ENCODE measurements around the gene ZFPM1.

ZFPM1 gene

DNA sequence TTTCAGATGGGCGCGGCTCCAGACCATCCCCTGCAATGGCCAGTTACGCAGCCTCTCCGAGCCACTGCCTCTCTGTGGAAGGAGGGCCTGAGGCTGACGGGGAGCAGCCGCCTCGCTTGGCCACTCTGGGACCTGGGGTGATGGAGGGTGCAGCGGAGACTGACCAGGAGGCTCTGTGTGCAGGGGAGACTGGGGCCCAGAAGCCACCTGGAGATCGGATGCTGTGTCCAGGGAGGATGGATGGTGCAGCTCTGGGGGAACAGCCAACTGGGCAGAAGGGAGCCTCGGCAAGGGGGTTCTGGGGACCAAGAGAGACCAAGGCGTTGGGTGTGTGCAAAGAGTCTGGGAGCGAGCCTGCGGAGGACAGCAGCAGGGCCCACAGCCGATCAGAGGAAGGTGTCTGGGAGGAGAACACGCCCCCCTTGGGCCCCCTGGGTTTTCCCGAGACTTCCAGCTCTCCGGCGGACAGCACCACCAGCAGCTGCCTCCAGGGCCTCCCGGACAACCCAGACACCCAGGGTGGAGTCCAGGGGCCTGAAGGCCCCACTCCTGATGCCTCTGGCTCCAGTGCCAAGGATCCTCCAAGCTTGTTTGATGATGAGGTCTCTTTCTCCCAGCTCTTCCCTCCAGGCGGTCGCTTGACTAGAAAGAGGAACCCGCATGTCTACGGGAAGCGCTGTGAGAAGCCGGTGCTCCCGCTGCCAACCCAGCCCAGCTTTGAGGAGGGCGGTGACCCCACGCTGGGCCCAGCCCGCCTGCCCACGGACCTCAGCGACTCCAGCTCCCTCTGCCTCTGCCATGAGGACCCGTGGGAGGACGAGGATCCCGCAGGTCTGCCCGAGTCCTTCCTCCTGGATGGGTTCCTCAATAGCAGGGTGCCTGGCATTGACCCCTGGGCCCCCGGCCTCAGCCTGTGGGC, 17.4 kb upstream of the ZFPM1 start:
- DNase-seq = no peak

- no peak for DNase-seq
Measured at GRCh38 chr16:88436796-88437195, 16.3 kb upstream of the ZFPM1 start.

DNA sequence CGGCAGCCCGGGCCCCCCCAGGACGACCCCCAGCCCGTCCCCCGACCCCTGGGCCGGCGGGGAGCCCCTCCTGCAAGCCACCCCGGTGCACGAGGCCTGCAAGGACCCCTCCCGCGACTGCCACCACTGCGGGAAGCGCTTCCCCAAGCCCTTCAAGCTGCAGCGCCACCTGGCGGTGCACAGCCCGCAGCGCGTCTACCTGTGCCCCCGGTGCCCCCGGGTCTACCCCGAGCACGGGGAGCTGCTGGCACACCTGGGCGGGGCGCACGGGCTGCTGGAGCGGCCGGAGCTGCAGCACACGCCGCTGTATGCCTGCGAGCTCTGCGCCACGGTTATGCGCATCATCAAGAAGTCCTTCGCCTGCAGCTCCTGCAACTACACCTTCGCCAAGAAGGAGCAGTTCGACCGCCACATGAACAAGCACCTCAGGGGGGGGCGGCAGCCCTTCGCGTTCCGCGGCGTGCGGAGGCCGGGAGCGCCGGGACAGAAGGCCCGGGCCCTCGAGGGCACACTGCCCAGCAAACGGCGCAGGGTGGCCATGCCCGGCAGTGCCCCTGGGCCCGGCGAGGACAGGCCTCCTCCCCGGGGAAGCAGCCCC, 15.6 kb upstream of the ZFPM1 start:
- peak; percentile 46 for DNase-seq

DNA sequence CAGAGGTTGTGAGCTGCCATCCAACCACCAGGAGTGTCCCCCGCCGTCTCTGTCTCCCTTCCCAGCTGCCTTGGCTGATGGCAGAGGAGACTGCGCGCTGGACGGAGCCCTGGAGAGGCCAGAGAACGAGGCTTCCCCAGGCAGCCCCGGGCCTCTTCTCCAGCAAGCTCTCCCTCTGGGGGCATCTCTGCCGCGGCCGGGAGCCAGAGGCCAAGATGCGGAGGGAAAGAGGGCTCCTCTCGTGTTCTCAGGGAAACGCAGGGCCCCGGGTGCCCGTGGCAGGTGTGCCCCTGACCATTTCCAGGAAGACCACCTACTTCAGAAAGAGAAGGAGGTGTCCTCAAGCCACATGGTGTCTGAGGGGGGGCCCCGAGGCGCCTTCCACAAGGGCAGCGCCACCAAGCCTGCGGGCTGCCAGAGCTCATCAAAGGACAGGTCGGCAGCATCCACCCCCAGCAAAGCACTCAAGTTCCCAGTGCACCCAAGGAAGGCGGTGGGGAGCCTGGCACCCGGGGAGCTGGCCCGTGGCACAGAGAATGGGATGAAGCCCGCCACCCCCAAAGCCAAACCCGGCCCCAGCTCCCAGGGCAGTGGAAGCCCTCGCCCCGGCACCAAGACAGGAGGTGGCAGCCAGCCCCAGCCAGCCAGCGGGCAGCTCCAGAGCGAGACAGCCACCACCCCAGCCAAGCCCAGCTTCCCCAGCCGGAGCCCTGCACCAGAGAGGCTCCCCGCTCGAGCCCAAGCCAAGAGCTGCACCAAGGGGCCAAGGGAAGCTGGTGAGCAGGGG, 14.8 kb upstream of the ZFPM1 start:
- no peak for DNase-seq

DNA sequence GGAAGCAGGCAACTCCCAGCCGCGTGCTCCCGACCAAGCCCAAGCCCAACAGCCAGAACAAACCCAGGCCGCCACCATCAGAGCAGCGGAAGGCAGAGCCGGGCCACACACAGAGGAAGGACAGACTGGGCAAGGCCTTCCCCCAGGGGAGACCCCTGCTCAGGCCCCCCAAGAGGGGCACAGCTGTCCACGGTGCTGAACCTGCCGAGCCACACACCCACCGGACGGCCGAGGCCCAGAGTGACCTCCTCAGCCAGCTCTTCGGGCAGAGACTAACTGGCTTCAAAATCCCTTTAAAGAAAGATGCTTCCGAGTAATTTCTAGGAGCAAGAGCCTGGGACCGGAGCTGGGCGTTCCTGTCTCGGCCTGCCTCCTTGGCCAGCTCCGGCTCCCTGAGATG, 14.1 kb upstream of the ZFPM1 start:
- no peak for DNase-seq

GRCh38 chr16:88439706-88440105, 13.4 kb upstream of the ZFPM1 start:
- no peak for DNase-seq

DNA sequence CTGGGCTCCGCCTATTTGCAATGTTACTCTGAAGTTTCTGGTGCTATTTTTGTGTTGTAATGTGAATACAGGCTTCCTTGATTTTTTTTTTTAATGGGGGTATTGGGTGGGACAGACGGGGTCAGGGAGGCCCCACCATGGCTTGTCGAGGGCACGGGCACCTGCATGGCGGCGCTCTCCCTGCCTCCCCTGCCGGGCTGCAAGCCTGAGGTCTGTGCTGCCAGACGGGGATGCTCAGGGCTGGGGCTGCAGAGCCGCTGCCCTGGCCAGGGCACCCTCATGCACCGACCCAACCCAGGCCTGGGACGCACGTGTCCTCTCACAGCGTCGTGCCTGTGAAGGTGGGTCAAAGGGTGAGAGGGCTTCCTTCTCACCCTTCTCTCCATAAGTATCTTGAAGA, 13.0 kb upstream of the ZFPM1 start:
- no peak for DNase-seq

DNA sequence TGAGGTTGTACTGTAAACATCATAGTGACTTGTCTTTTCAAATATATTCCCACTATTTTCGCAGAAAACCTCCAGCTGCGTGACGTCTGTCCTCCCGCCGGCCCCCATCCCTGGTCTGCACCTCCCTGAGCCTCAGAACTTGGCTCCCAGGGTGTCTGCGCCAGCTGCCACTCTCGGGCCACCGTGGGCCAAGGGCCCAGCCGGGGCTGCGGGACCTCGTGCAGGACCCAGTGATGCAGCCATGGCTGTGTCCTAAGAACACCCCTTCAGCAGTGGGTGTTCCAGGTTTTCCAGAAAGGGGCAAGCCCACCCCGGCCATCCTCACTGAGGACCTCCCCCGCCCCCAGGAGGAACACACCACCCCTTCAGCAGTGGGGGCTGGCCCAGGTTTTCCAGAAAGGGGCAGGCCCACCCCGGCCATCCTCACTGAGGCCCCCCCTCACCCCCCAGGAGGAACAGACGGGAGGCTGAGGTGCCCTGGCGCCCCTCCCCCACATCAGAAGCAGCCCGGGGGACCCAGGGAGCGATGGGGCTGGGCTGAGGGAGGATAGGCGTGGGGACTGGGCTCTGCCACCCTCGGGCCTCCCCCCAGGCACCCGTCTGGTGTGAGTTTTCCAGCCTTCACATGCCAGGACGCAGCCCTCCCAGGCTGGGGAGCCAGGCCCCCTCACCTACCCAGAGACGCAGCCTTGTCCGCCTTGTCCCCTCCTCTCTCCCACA, 12.2 kb upstream of the ZFPM1 start:
- DNase-seq = no peak

GRCh38 chr16:88441460-88441859, 11.6 kb upstream of the ZFPM1 start:
- DNase-seq = no peak

DNA sequence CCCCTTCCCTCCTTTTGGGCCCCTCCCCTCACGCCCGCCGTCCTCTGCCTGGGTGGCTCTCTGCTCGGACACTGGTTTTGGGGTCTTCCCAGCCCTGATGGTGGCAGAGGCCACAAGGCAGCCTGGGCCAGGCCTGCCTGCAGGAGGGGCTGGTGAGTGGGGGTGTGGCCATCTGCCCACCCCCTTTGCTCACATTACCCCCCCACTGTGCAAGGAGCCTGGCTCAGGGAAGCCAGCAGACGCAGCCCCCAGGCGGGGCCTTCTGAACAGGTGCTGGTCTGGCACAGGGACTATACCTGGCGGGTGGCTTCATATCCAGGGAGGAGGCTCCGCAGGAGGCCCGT, 10.7 kb upstream of the ZFPM1 start:
- no peak for DNase-seq

DNA sequence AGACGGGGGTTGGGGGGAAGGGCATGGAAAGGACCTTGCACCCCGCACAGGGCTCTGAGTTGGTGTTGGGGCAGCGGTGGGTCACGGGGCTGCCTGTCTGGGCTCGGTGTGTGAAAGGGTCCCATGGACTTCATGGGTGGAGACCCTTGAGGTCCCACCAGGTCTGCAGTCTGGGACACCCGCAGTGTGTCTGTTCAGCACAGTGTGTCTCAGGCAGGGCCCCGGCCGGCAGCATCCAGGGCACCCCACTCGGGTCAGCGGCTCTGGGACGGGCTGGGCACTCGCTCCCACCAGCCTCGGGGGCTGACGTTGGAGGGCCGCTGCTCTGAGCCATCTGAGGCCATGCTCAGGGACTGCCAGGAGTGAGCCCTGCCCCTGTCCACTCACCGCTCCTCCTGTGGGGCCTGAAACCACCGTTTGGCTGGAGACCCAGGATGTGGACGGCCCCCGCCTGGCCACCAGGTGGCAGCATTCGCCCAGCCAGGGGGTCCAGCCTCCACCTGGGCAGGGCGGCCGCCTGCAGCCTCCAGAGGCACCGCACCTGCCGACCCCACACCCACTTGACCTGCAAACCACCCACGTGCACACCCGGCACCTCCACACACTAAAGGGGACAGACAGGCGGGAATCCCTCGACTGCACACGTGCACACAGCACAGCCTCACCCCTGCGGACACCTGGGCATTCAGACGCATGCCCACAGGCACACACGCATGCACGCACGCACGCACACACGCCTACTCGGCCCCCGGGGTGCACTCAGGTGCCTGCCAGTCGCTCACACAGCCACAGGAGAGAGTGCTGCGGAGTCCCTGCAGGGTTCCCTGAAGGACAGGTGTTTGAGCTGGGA, 10.1 kb upstream of the ZFPM1 start:
- peak; percentile 45 for DNase-seq

DNA sequence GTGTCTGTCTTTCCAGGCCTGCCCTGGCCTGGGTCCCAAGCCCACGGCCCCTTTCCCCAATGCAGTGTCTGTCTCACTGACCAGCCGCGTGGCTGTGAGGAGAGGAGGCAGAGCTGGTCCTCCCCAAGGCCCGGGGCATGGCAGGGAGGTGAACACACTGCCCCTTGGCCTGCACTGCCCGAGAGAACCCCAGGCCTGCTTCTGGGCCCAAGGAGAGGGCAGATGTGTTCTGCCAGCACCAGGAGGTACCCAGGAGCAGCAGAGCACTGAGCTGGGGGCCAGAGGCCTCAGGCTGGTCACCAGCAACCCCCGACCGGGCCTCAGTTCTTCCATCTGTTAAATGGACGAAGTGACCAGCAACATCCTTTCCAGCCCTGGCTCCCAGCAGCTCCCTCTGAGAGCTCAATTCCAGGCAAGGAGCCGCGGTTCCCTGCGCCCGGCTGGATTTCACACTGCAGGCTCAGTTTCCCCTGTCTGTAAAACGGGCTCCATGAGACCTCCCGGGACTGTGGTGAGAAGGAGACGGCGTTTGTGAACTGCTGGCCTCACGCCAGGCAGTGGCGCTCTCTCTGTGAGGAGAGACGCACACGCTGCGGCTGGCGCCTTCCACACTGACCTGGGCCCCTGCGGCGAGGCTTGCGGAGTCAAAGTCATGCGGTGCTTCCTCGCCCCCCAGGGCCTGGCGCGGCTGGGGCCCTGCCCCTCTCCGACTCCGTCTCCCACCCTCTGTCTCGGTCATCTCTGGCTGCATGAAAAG, 8.1 kb upstream of the ZFPM1 start:
- no peak for DNase-seq

GRCh38 chr16:88445583-88445960, 7.5 kb upstream of the ZFPM1 start:
- no peak for DNase-seq

DNA sequence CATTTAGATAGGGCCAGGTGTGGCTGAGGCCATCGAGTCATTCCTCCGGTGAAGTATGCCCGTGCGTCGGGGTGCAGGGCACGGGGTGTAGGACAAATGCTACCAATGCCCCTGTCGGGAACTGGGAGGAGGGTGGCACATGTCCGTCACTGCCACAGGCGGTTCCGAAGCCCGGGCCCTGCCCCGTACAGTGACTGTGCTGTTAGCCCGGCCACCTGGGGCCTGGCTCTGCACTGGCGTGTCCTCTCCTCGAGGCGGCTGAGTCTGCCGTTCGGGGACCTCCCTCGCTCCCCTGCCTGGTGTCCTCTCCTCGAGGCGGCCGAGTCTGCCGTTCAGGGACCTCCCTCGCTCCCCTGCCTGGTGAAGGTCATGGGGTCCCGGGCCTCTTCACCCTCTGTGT, 7.0 kb upstream of the ZFPM1 start:
- DNase-seq = no peak

DNA sequence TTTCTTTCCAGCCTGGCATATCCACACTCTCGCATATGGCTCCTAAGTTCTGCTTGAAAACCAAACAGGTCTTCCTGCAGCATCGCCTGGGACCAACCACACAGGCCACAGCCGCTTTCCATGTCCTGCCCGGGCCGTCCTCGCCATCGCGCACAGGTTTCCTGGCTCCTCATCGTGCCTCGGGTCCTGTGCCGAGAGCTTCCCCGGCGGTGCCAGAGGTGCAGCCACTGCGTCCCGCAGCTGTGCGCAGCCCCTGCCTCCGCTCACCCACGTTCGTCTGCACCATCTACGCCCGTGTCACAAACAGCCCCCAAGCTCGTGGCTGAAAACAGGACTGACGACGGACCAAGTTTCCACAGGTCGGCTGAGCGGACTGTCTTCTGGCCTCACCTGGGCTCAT, 6.3 kb upstream of the ZFPM1 start:
- DNase-seq = no peak

- DNase-seq = no peak
Measured at GRCh38 chr16:88447881-88448280, 5.2 kb upstream of the ZFPM1 start.

DNA sequence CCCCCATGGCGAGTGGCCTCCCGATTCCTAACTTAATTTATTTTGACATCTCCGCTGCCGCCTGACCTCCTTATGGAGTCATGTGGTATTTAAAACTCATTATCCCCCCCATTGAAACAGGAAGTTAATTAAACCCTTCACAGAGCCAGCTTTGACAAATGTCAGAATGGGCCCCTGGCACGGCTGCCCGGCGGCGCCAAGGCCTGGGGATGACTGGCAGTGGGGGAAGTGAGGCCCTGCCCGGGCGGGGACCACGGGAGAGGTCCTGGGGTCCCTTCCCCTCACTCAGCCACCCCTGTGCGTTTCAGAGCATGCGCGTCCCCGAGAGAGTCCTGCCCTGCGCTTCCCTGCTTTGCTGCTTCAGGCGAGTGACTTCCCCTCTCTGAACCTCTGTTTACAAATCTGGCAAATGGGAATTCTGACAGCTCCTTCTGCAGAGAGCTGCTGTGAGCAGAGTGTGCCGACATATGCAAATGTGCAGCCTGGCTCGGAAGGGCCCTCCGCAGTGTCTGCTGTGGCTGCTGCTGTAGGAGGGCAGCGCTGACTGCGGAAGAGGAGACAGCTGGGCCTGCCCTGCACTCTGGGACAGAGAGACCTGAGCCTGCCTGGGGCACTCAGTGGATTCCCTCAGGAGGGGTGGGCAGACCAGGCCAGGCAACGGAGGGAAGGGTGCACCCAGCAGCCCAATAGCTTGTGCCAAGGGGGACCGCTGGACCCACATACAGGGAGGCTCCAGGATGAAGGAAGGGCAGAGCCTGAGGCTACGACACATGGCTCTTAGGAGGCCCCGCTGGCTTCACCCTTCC, 4.4 kb upstream of the ZFPM1 start:
- peak; percentile 10 for DNase-seq

GRCh38 chr16:88449267-88449561, 3.9 kb upstream of the ZFPM1 start:
- no peak for DNase-seq

DNA sequence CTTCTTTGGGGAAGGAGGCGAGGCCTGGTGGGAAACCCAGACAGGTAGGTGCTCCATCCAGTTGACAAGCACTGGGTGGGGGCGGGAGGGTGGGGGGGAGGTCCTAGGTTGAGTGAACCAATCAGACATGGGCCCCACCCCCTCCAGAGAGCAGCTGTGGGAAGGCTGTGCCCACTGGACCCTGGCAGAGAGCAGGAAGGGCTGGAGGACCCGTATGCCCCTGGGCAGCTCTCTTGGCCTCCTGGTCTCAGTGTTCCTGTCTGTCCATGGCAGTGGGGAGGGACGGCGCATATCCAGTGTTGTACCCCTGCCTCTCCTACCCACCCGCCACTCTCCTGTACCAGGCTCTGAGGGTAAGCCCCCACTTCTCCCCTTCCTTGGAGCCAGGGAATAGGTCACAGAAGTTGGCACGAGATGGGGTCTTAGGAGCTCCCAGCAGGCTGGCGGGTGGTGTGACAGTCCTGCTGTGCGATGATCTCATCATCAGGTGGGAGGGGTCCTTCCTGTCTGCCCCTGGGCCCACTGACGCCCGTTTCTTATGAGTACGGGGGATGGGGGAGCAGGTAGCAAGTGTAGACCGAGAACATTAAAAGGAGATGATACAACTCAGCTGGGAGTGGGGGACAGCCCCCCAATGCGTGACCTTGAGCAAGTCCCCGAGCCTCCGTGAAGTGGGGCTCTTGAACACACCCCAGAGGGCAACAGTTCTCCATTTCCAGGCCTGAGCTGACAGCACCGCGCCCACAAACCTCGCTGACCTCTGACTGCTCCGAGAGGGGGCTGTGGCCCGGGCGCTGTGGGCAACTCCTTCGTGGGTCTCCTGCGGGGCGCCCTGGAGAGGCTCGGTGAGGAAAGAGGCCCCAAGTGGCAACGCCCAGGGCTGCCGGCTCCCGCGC, 1.2 kb upstream of the ZFPM1 start:
- no peak for DNase-seq

Data from NCI-H526 treated with DMSO at 0.1 percent for 48 hours (cell line).